MM.1S (cell line): ENCODE measurements around the gene CFAP20.
"Not testable (repeated sequence)": the region's sequence is repeated elsewhere in the genome, so short reads cannot be mapped to it uniquely, and the experiment has no call there.

Experiments used
- DNase-seq: peaks from one replicate; pipeline ENCODE4 v3.0.0-alpha.2; 2015
- H2AFZ ChIP-seq: fragments of 300-600 bp; sonication (generic); 2 replicates; pipeline ENCODE4 v1.6.0; 2016; ENCODE audit warnings: antibody characterized with exemption, low read length
- H3F3A ChIP-seq: fragments of 300-600 bp; sonication (generic); 2 replicates; pipeline ENCODE4 v1.6.1; 2016; ENCODE audit warnings: mild to moderate bottlenecking, antibody characterized with exemption, low read length, moderate library complexity, mixed read lengths; ENCODE audit not compliant: insufficient read depth
- H3K27ac ChIP-seq: fragments of 300-600 bp; sonication (generic); 2 replicates; pipeline ENCODE4 v1.5.1; 2016; ENCODE audit warnings: mild to moderate bottlenecking, low read length
- H3K27me3 ChIP-seq: fragments of 300-600 bp; sonication (generic); replicated peaks from 2 replicates; pipeline ENCODE4 v1.6.0; 2016; ENCODE audit warnings: low read length; ENCODE audit not compliant: insufficient read depth
- H3K36me3 ChIP-seq: fragments of 300-600 bp; sonication (generic); replicated peaks from 2 replicates; pipeline ENCODE4 v1.6.1; 2016; ENCODE audit warnings: mild to moderate bottlenecking, low read length, mixed read lengths; ENCODE audit not compliant: insufficient read depth
- H3K4me1 ChIP-seq: fragments of 300-600 bp; sonication (generic); 2 replicates; pipeline ENCODE4 v1.6.1; 2016; ENCODE audit warnings: low read length, mixed read lengths
- H3K4me2 ChIP-seq: fragments of 300-600 bp; sonication (generic); 2 replicates; pipeline ENCODE4 v1.6.0; 2016; ENCODE audit warnings: low read depth, low read length
- H3K4me3 ChIP-seq: fragments of 300-600 bp; sonication (generic); 2 replicates; pipeline ENCODE4 v1.5.1; 2016; ENCODE audit warnings: low read length, mixed read lengths
- H3K79me2 ChIP-seq: fragments of 300-600 bp; sonication (generic); 2 replicates; pipeline ENCODE4 v1.6.1; 2016; ENCODE audit warnings: mixed run types, low read length, mixed read lengths
- H3K9ac ChIP-seq: fragments of 300-600 bp; sonication (generic); 2 replicates; pipeline ENCODE4 v1.6.1; 2016; ENCODE audit warnings: low read length, mixed read lengths
- H3K9me2 ChIP-seq: fragments of 300-600 bp; sonication (generic); replicated peaks from 2 replicates; pipeline ENCODE4 v1.6.1; 2016; ENCODE audit warnings: mild to moderate bottlenecking, low read length, mixed read lengths; ENCODE audit not compliant: insufficient read depth
- H3K9me3 ChIP-seq: fragments of 300-600 bp; sonication (generic); replicated peaks from 2 replicates; pipeline ENCODE4 v1.6.1; 2016; ENCODE audit warnings: mild to moderate bottlenecking, low read length, mixed read lengths; ENCODE audit not compliant: insufficient read depth
- H4K20me1 ChIP-seq: fragments of 300-600 bp; sonication (generic); 2 replicates; pipeline ENCODE4 v1.6.1; 2016; ENCODE audit warnings: mild to moderate bottlenecking, low read length, moderate library complexity, mixed read lengths; ENCODE audit not compliant: insufficient read depth
- EZH2 ChIP-seq: fragments of 300-600 bp; sonication (generic); optimal IDR thresholded peaks from 2 replicates; pipeline ENCODE3; 2017; ENCODE audit warnings: low read depth, mild to moderate bottlenecking, antibody characterized with exemption, low read length, mixed read lengths
- EZH2phosphoT487 ChIP-seq: fragments of 300-600 bp; sonication (generic); IDR thresholded peaks from 2 replicates; pipeline ENCODE4 v1.6.1; 2018; ENCODE audit warnings: antibody characterized with exemption, low read length
- TF ChIP-seq, protein P1 (sequence below): fragments of 300-600 bp; sonication (generic); IDR thresholded peaks from 2 replicates; pipeline ENCODE4 v1.5.1; 2016; ENCODE audit warnings: antibody characterized with exemption, low read length, mixed read lengths

CFAP20 gene

DNA sequence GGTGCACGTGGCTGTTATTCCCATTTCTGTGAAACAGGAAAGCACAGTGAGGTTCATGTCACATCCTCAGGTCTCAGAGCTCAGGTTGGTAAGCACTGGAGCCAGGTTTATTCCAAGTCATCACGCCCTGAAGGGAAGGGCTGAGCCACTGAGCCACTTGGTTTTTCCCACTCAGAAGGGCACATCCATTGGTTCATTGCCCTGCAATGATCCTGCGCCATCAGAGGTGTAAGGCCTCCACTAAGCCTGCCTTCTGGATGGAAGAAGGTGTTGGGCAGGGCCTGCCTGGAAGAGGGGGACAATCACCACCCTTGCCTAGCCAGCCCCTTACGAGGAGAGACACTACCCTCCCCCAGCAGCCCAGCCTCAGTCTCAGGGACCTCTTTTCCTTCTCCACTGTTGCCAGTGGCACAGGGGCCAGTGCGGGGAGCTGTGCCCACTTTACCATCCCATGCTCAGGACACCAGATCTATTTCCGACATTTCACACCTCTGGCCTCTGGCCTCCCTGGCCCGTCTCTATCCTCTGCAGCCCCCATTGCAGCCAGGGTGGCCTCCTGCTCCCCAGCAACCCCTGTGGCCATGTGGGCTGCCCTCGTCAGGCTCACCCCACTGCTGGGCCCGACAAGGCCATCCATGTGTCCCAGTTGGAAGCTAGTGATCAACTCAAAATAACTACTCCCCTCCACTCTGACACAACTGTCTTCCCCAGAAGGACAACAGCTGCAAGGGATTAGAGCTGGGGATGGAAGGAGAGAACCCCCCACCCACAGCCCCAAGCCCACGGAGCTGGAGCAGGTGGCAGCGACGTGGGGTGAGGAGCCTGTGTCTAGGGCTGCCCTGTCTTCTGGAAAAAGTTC lies 29.9 kb downstream of the CFAP20 start:
- H3K9ac ChIP-seq, result no peak overlapping the region
- no peaks in the 10 kb centered on the region for H3K9me2 ChIP-seq
- no peak overlapping the region for H3K4me3 ChIP-seq
- H3K79me2 ChIP-seq, result no peaks in the 10 kb centered on the region
- H3K4me1 ChIP-seq, result no peaks in the 10 kb centered on the region
- H3K4me2 ChIP-seq, result no peak overlapping the region
- DNase-seq, result no peak
- H3F3A ChIP-seq, result no peaks in the 10 kb centered on the region
- H3K27me3 ChIP-seq, result no peaks in the 10 kb centered on the region
- no peak overlapping the region for H2AFZ ChIP-seq
- H3K27ac ChIP-seq, result no peak overlapping the region
- no peaks in the 10 kb centered on the region for H3K36me3 ChIP-seq
- TF ChIP-seq EZH2phosphoT487, result no peak
- no peak for TF ChIP-seq EZH2
- TF ChIP-seq, protein P1, sequence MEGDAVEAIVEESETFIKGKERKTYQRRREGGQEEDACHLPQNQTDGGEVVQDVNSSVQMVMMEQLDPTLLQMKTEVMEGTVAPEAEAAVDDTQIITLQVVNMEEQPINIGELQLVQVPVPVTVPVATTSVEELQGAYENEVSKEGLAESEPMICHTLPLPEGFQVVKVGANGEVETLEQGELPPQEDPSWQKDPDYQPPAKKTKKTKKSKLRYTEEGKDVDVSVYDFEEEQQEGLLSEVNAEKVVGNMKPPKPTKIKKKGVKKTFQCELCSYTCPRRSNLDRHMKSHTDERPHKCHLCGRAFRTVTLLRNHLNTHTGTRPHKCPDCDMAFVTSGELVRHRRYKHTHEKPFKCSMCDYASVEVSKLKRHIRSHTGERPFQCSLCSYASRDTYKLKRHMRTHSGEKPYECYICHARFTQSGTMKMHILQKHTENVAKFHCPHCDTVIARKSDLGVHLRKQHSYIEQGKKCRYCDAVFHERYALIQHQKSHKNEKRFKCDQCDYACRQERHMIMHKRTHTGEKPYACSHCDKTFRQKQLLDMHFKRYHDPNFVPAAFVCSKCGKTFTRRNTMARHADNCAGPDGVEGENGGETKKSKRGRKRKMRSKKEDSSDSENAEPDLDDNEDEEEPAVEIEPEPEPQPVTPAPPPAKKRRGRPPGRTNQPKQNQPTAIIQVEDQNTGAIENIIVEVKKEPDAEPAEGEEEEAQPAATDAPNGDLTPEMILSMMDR, result no peak
- H3K9me3 ChIP-seq, result no peaks in the 10 kb centered on the region
- H4K20me1 ChIP-seq, result no peaks in the 10 kb centered on the region

DNA sequence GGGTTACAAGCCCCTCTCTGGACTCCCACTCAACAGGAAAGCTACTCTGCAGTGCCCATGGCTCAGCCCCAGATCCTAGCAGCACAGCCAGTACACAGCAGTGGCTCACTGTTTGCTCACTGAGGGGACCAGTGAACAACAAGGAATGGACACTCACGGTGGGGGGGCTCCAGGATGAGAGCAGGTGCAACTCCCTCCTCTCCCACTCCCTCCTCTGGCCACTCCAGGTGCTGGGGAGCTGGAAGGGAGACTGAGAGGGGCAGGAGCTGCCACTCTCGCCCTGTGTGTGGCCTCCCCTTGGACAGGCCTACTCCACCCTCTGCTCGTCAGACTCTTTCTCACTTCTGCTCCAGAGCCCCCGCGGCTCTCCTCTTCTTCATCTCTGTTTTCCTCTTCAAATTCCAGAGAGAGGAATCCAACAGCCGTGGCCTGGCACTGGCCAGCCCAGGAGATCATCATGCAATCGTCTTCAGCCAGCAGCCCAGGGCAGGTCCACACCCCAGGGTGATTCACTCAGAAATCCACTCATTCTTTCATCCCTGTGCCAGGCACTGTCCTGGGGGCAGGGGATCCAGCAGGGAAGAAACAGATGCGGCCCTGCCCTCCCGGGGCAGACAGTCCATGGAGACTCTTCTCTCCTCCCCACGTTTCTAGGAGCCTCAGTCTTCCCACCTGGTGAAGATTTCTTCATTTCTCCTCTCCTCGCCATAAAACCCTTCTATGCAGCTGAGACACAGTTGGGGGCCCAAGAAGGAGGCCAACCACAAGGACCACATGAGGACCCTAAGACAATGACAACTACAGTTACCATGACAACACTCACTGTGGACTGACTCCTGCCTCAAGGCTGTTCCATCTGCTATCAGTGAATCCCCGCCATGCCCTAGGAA lies 30.7 kb downstream of the CFAP20 start:
- Histone ChIP-seq H3F3A (no peaks in the 10 kb centered on the region), H3K9me2 (no peaks in the 10 kb centered on the region), H3K27me3 (no peaks in the 10 kb centered on the region), H3K4me3 (no peak overlapping the region), H3K4me1 (no peaks in the 10 kb centered on the region), H3K36me3 (no peaks in the 10 kb centered on the region), H3K4me2 (no peak overlapping the region), H3K27ac (no peak overlapping the region), H3K79me2 (no peaks in the 10 kb centered on the region), H3K9ac (no peak overlapping the region), H3K9me3 (no peaks in the 10 kb centered on the region), H4K20me1 (no peaks in the 10 kb centered on the region), H2AFZ (no peak overlapping the region)
- TF ChIP-seq EZH2phosphoT487, result no peak
- TF ChIP-seq EZH2, result no peak
- TF ChIP-seq, protein P1, result no peak
- DNase-seq, result no peak

DNA sequence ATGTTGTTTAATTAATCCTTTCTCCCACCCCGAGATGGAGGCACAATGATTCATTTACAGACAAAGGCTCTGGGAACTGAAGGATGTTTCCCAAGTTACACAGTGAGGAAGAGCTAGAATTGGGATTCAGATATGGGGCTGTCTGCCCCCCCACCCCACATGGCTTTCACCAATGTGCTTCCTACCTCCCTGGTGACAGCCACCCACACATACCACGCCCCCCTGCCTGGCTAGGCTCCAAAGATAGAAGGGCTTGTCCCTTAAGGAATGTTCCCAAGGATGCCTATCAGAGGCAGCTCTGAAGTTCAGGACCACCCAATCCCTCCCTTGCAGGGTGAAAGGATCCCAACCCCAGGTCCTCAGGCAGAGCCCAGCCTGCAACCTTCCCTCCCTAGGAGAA lies 32.9 kb downstream of the CFAP20 start:
- Histone ChIP-seq H3K79me2 (no peaks in the 10 kb centered on the region), H4K20me1 (no peaks in the 10 kb centered on the region), H3K36me3 (no peaks in the 10 kb centered on the region), H3K4me3 (no peak overlapping the region), H3K4me1 (no peaks in the 10 kb centered on the region), H3K9me2 (no peaks in the 10 kb centered on the region), H3K27me3 (no peaks in the 10 kb centered on the region; the same call in 1 of the 2 replicates), H2AFZ (no peak overlapping the region), H3K9ac (no peak overlapping the region), H3K4me2 (no peak overlapping the region), H3F3A (no peaks in the 10 kb centered on the region), H3K9me3 (no peaks in the 10 kb centered on the region), H3K27ac (no peak overlapping the region)
- no peak for DNase-seq
- no peak for TF ChIP-seq EZH2phosphoT487
- TF ChIP-seq EZH2, result no peak
- TF ChIP-seq, protein P1, result no peak

DNA sequence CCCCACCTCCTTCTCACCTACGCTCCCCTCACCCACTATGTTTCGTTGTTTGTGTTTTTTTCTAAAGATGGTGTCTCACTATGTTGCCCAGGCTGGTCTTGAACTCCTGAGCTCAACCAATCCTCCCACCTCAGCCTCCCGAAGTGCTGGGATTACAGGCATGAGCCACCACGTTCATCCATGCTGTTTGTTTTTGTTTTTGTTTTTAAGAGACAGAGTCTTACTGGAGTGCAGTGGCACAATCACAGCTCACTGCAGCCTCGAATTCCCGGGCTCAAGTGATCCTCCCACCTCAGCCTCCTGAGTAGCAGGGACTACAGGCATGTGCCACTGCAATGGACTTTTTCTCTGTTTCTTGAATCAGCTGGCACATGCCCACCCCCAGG lies 33.6 kb downstream of the CFAP20 start:
- not testable (repeated sequence) for H3K4me1 ChIP-seq, H3K79me2 ChIP-seq, H3K27ac ChIP-seq, DNase-seq, H3F3A ChIP-seq, H3K27me3 ChIP-seq, H3K9ac ChIP-seq, H3K4me2 ChIP-seq, H3K9me2 ChIP-seq, H3K4me3 ChIP-seq, H3K9me3 ChIP-seq, H2AFZ ChIP-seq, H3K36me3 ChIP-seq, H4K20me1 ChIP-seq
